HCT116 (cell line): ENCODE results near the gene IL1R2. TPM values are rescaled to one million over a fixed set of nuclear protein-coding genes. Genes with fewer than 3 reads are reported as not detected.

Source experiments
- ATAC-seq: fragments of 200-7000 bp; cut with Tn5 transposase; 2 replicates; pipeline ENCODE4 v1.9.1; 2020; ENCODE audit warnings: mild to moderate bottlenecking, moderate library complexity
- BruUV-seq: library from RNA; stranded (reverse); fragments of 400-500 nt; replicated peaks from 2 replicates; lab custom pipeline; 2021; lab: Mats Ljungman, UMichigan
- CTCF ChIA-PET: fragments of 300-600 bp; sonication (Branson Sonifier 250); formaldehyde crosslinking; loops from one replicate; lab custom pipeline; 2021; ENCODE audit warnings: antibody characterized with exemption; lab: Charles Lee
- POLR2A ChIA-PET: fragments of 300-600, 350-600 bp; sonication (Branson Sonifier 250); formaldehyde crosslinking; loops from one replicate; lab custom pipeline; 2021; ENCODE audit warnings: antibody characterized with exemption; lab: Charles Lee
- RAD21 ChIA-PET, 2 experiments: fragments of 300-600 bp; sonication (Branson Sonifier 250); formaldehyde crosslinking; loops; one replicate each; lab custom pipeline; 2023; ENCODE audit warnings: low total read pairs in 2 of 2; ENCODE audit not compliant: uncharacterized antibody in 2 of 2, unreplicated experiment in 2 of 2, low non-redundant PET in 1 of 2; lab: Charles Lee
- DNase-seq: peaks from one replicate; pipeline ENCODE4 v3.0.0-alpha.2; 2010; ENCODE audit warnings: low read depth, low spot score
- H2AFZ ChIP-seq: fragments of 200-600 bp; shearing (Covaris generic), sonication (generic); 2 replicates; pipeline ENCODE4 v1.6.1; 2017; ENCODE audit warnings: low read depth, mixed run types, mixed read lengths, antibody characterized with exemption, low read length; ENCODE audit not compliant: poor library complexity, severe bottlenecking
- H3K27ac ChIP-seq: 2 replicates; pipeline ENCODE4 v1.5.1; 2012; ENCODE audit warnings: low read depth, low read length
- H3K27me3 ChIP-seq: fragments of 200-600 bp; sonication (generic); 2 replicates; pipeline ENCODE4 v1.6.1; 2016; ENCODE audit warnings: mixed run types, low read length, mixed read lengths; ENCODE audit not compliant: insufficient read depth
- H3K36me3 ChIP-seq, 2 experiments: fragments of 200-500 bp in 1 of 2; fragments of 200-600 bp in 1 of 2; sonication (Bioruptor generic) in 1 of 2; sonication (generic) in 1 of 2; 2 replicates each; pipeline versions ENCODE4 v1.5.1 to v1.6.1; 2014 to 2016; ENCODE audit warnings: low read length in 2 of 2, inconsistent platforms in 1 of 2, mixed read lengths in 1 of 2, mixed run types in 1 of 2; ENCODE audit not compliant: insufficient read depth in 2 of 2, control insufficient read depth in 1 of 2
- H3K4me1 ChIP-seq, 2 experiments: fragments of 200-600 bp in 1 of 2; sonication (generic) in 1 of 2; 2 replicates each; pipeline versions ENCODE4 v1.5.1 to v1.6.1; 2012 to 2017; ENCODE audit warnings: low read length in 2 of 2, inconsistent platforms in 1 of 2, mild to moderate bottlenecking in 1 of 2, mixed read lengths in 1 of 2, mixed run types in 1 of 2, moderate library complexity in 1 of 2; ENCODE audit not compliant: insufficient read depth in 2 of 2, control insufficient read depth in 1 of 2
- H3K4me2 ChIP-seq: fragments of 200-600 bp; sonication (generic); 2 replicates; pipeline ENCODE4 v1.6.1; 2017; ENCODE audit warnings: mixed run types, low read length, mixed read lengths
- H3K4me3 ChIP-seq, 2 experiments: fragments of 200-600 bp in 1 of 2; sonication (generic) in 1 of 2; replicated peaks in 1 of 2; 2 replicates each; pipeline ENCODE4 v1.5.1; 2011 to 2016; ENCODE audit warnings: low read length in 2 of 2, control low read depth in 1 of 2, low read depth in 1 of 2, mild to moderate bottlenecking in 1 of 2, mixed read lengths in 1 of 2, mixed run types in 1 of 2
- H3K79me2 ChIP-seq: fragments of 200-600 bp; sonication (generic); 2 replicates; pipeline ENCODE4 v1.6.1; 2017; ENCODE audit warnings: mild to moderate bottlenecking, mixed run types, low read length, moderate library complexity, mixed read lengths; ENCODE audit not compliant: insufficient read depth
- H3K9ac ChIP-seq: fragments of 200-600 bp; sonication (generic); 2 replicates; pipeline ENCODE4 v1.6.1; 2016; ENCODE audit warnings: low read length, mixed read lengths
- H3K9me2 ChIP-seq: fragments of 200-600 bp; sonication (generic), shearing (Covaris generic); 2 replicates; pipeline ENCODE4 v1.6.1; 2017; ENCODE audit warnings: mixed run types, mild to moderate bottlenecking, moderate library complexity; ENCODE audit not compliant: insufficient read depth
- H3K9me3 ChIP-seq, 2 experiments: fragments of 200-500 bp in 1 of 2; fragments of 200-600 bp in 1 of 2; sonication (Bioruptor generic) in 1 of 2; sonication (generic) in 1 of 2; 2 replicates each; pipeline ENCODE4 v1.6.1; 2014 to 2017; ENCODE audit warnings: low read length in 2 of 2, mixed read lengths in 2 of 2, inconsistent platforms in 1 of 2, low read depth in 1 of 2, mild to moderate bottlenecking in 1 of 2, mixed run types in 1 of 2, moderate library complexity in 1 of 2; ENCODE audit not compliant: control insufficient read depth in 1 of 2, insufficient read depth in 1 of 2
- H4K20me1 ChIP-seq: fragments of 200-600 bp; sonication (generic), shearing (Covaris generic); 2 replicates; pipeline ENCODE4 v1.6.1; 2017; ENCODE audit warnings: mixed run types, mild to moderate bottlenecking, moderate library complexity; ENCODE audit not compliant: insufficient read depth
- CBX3 ChIP-seq: IDR thresholded peaks from 2 replicates; pipeline ENCODE4 v1.6.1; 2012; ENCODE audit warnings: low read depth
- CEBPB ChIP-seq: IDR thresholded peaks from 2 replicates; pipeline ENCODE4 v1.6.1; 2012; ENCODE audit warnings: low read depth
- CTCF ChIP-seq, 3 experiments: fragments of 200-600 bp in 1 of 3; sonication (generic) in 1 of 3; IDR thresholded peaks in 2 of 3; conservative IDR thresholded peaks in 1 of 3; 2 replicates each; pipeline ENCODE4 v1.5.1; 2012 to 2017; ENCODE audit warnings: low read depth in 2 of 3, low read length in 2 of 3, antibody characterized with exemption in 1 of 3, borderline replicate concordance in 1 of 3, control low read depth in 1 of 3, mild to moderate bottlenecking in 1 of 3, mixed read lengths in 1 of 3, mixed run types in 1 of 3, moderate library complexity in 1 of 3; ENCODE audit not compliant: insufficient read depth in 1 of 3
- ELF1 ChIP-seq: IDR thresholded peaks from 2 replicates; pipeline ENCODE4 v1.6.1; 2012; ENCODE audit warnings: low read depth, borderline replicate concordance
- EZH2 ChIP-seq: fragments of 200-600 bp; sonication (generic); IDR thresholded peaks from 2 replicates; pipeline ENCODE4 v1.6.1; 2017; ENCODE audit warnings: antibody characterized with exemption, mixed run types
- EZH2phosphoT487 ChIP-seq: fragments of 200-600 bp; IDR thresholded peaks from 2 replicates; pipeline ENCODE4 v1.6.1; 2018; ENCODE audit warnings: antibody characterized with exemption, borderline replicate concordance
- FOSL1 ChIP-seq: IDR thresholded peaks from 2 replicates; pipeline ENCODE4 v1.6.1; 2012; ENCODE audit warnings: low read depth
- JUND ChIP-seq: IDR thresholded peaks from 2 replicates; pipeline ENCODE4 v1.6.1; 2012
- RAD21 ChIP-seq: IDR thresholded peaks from 2 replicates; pipeline ENCODE4 v1.6.1; 2012; ENCODE audit warnings: low read depth, mild to moderate bottlenecking
- TCF7L2 ChIP-seq: IDR thresholded peaks from 2 replicates; pipeline ENCODE4 v1.7.0; 2011; ENCODE audit warnings: borderline replicate concordance, inconsistent platforms; ENCODE audit not compliant: insufficient read depth, insufficient read length; ENCODE audit errors: extremely low read depth
- intact Hi-C: fragments of 100-400 bp; cut with micrococcal nuclease; formaldehyde crosslinking; loops from 2 replicates; pipeline ENCODE4 v1.10.0; 2022
- total RNA-seq: library from RNA; stranded (reverse); gene quantifications from one replicate; pipeline ENCODE4 v1.2.1, GENCODE V29; 2021; ENCODE audit not compliant: unreplicated experiment

Gene IL1R2
- total RNA-seq, 1 experiment from 2014 or later, result 0.52 TPM

GRCh38 chr2:101998896-101999789 is 7.4 kb downstream of the IL1R2 start:
- H3K36me3 ChIP-seq, result no peaks in the 10 kb centered on the region
- no peak overlapping the region for H3K9ac ChIP-seq
- H2AFZ ChIP-seq, result no peak overlapping the region
- no peaks in the 10 kb centered on the region for H3K9me2 ChIP-seq
- H3K4me2 ChIP-seq, result no peak overlapping the region
- CTCF ChIA-PET, result interaction anchor here (1.1 to 1.4 kb wide), 5 partner anchors 11 to 580 kb away, joined by 3 to 4 read pairs (median 3); no protein-coding TSS in a partner anchor
- no peaks in the 10 kb centered on the region for H4K20me1 ChIP-seq
- H3K27me3 ChIP-seq, result no peaks in the 10 kb centered on the region
- no TSS peak for BruUV-seq
- H3K4me1 ChIP-seq, result no peaks in the 10 kb centered on the region; a peak in 1 of 4 replicates
- TF ChIP-seq CEBPB, result no peak
- TF ChIP-seq JUND, result no peak
- no peak for TF ChIP-seq EZH2phosphoT487
- TF ChIP-seq RAD21, result no peak
- no peak for TF ChIP-seq EZH2
- no peak for TF ChIP-seq TCF7L2
- no peak for TF ChIP-seq FOSL1
- no peak for TF ChIP-seq CTCF (IDR thresholded peaks at IDR 0.05 in 2 of 3, conservative IDR thresholded peaks at IDR 0.05 in 1 of 3; ENCODE audit: borderline replicate concordance in 1 of 3, insufficient read depth in 1 of 3, low read depth in 2 of 3, low read length in 2 of 3)
- no peak for TF ChIP-seq ELF1
- TF ChIP-seq CBX3, result no peak
- no peak overlapping the region for H3K4me3 ChIP-seq
- POLR2A ChIA-PET, result no interaction called here
- H3K27ac ChIP-seq, result no peak overlapping the region
- ATAC-seq (peak; percentile 71), DNase-seq (no peak)
- no peaks in the 10 kb centered on the region for H3K9me3 ChIP-seq
- H3K79me2 ChIP-seq, result no peaks in the 10 kb centered on the region
- RAD21 ChIA-PET, result no interaction called here
- intact Hi-C loops, result no loop called here
